ENCODE measurements around the gene CCNT1.

GRCh38 chr12:48681399-48681709 lies 35.2 kb downstream of the CCNT1 start:
- TF ChIP-seq POLR2A (IDR thresholded peaks at IDR 0.05) (no peak), CTCF (IDR thresholded peaks at IDR 0.05) (no peak), POLR2AphosphoS5 (IDR thresholded peaks at IDR 0.05) (no peak)
